HG03066 (cell line): ENCODE measurements around the gene TRIM65.

Source experiments
- ATAC-seq: cut with Tn5 transposase; IDR thresholded peaks from one replicate; pipeline ENCODE4 v1.9.1; 2021; ENCODE audit warnings: low read depth; ENCODE audit not compliant: unreplicated experiment

The TRIM65 gene, protein sequence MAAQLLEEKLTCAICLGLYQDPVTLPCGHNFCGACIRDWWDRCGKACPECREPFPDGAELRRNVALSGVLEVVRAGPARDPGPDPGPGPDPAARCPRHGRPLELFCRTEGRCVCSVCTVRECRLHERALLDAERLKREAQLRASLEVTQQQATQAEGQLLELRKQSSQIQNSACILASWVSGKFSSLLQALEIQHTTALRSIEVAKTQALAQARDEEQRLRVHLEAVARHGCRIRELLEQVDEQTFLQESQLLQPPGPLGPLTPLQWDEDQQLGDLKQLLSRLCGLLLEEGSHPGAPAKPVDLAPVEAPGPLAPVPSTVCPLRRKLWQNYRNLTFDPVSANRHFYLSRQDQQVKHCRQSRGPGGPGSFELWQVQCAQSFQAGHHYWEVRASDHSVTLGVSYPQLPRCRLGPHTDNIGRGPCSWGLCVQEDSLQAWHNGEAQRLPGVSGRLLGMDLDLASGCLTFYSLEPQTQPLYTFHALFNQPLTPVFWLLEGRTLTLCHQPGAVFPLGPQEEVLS

DNA sequence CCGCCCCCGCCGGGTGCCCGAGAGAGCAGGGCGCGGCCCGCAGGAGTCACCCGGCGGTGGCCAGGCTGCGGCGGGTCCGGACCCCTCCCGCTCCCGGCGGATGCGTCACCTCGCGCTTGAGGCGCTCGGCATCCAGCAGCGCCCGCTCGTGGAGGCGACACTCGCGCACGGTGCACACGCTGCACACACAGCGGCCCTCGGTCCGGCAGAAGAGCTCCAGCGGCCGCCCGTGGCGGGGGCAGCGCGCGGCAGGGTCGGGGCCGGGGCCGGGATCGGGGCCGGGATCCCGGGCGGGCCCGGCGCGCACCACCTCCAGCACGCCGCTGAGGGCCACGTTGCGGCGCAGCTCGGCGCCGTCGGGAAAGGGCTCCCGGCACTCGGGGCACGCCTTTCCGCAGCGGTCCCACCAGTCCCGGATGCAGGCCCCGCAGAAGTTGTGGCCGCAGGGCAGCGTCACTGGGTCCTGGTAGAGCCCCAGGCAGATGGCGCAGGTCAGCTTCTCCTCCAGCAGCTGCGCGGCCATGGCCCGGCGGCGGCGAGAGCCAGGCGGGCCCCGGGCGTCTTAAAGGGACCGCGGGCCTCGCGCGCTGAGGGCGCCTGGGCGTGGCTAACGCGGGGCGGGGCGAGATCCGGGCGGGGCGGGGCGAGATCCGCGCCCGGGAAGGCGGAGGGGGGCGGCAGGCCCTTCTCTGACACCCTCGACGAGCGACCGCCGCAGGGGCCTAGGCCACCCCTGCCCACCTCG, at the start of gene TRIM65:
TSS of gene TRIM65 (minus strand) at position 537 of the 745 bp plus-strand sequence. CDS start at position 523, 14 bp downstream.
- peak; percentile 69 for ATAC-seq

DNA sequence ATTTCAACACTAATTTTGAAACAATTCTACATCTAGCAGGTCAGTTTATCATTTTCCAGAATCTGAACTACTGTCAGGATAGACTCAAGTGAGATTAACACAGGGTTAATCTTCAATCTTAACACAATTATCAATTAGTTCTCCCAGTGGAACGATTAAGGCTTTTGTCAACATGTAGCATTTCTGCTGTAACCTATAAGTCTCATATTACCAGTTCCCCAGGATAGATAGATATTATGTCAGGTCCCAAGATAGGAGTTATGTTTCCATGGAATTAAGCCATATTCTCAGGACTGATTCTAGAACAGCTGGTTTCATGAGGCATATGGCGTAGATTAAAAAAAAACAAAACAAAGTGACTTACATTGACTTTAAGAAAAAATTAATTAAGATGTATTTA, 48.5 kb upstream of the TRIM65 start:
- ATAC-seq, result no peak

DNA sequence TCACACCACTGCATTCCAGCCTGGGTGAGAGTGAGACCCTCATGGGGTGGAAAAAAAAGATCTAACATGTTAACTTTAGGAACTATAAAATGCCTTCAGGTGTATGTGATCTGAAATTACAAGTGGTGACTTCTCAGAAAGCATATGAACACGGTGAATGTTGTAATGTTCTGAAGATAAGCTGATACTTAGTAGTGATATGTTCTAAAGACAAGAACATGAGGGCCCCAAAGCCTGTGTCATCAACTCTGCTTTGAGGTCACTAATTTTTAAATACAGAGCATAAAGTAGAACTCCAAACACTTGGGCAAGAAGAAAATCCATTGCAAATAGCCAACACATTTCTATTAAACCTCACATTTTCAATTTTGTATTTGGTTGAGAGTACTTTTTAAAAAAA, 46.7 kb upstream of the TRIM65 start:
- no peak for ATAC-seq

DNA sequence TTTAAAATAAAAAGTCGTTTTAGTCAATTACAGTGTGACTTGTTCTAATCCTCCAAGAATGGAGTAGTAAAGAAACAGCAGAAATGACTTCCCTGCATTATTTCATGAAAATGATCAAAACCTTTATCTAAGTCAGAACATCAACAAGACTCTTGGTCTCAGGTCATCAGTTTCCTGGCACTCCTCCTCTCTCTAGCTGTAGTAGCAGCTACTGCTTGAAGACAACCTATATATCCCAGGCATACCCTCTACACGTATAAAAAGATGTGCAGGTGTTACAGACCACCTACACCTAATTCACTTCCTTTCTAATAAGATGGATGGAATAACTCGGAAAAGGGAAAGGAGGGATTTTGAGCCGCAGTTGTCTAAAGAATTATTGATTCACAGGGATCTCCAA, 45.7 kb upstream of the TRIM65 start:
- ATAC-seq, result no peak

DNA sequence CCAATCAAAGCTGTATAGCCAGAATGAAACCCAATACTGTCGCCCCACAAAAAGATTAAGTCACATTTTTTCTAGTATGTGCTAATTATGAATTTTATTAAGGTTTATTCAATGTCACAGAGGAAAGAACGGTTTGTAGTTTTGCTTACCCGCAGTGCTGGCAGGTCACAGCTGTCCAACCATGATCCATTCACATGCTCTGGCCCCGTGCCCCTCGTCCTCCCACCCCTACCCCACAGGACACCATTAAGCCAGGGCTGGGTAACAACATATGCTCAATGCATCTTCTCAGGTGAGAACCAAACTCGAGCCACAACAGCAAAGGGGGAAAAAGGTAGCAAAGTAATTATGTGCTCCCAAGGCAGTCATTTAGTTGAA, 44.7 kb upstream of the TRIM65 start:
- ATAC-seq, result no peak

DNA sequence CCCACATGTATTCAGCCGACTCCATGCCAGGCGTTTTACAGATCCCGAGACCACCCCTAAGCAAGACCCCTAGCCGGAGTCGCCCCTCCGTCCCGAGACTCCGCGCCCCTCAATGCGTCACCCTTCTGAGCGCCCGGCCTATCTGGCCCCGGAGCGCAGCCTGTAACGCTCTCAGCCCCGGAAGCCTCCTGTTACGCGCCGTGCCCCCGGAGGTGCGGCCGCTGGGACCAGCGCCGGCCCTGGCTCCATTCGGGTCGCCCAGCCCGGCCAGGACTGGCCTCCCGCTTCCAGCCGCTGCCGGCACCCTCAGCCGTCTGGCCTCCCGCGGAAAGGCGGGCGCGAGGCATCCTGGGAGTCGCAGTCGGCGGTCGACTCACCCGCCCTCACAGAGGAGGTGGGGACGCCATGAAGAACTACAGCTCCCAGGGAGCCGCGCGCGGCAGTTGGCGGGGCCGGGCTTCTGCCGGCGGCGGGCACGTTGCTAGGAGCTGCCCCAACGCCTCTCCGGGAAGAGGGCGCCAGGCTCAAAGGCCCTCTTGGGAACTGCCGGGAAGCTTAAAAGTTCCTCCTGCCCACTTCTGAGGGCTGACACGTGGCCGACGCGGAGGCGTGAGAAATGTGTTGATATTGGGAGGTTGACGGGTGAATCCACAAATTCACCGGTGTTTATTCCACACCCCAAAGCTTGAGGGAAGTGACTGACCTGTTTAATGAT, 44.1 kb upstream of the TRIM65 start, which contains the start of gene FBF1:
TSS of gene FBF1 (minus strand) at position 316 of the 715 bp plus-strand sequence. CDS start 2,893 bp downstream, outside the sequence.
- ATAC-seq, result peak; percentile 99

DNA sequence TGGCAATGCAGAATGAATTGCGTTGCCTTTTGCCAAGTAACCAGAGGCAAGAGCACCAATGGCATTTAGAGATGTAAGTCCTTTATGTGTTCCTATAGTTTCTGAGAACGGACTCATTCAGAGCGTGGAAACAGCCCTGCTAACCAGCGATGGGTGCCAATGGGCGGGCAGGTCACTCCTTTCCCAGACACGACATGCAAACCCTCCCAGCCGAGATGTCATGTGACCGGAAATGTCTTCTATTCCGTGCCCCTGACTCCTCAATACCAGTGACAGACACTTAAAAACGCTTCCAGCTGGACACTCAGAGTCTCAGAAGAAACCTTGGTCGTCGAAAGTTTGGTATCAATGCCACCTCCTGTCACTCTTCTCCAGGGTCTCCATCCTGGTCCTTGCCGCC, 40.9 kb upstream of the TRIM65 start:
- ATAC-seq, result no peak

DNA sequence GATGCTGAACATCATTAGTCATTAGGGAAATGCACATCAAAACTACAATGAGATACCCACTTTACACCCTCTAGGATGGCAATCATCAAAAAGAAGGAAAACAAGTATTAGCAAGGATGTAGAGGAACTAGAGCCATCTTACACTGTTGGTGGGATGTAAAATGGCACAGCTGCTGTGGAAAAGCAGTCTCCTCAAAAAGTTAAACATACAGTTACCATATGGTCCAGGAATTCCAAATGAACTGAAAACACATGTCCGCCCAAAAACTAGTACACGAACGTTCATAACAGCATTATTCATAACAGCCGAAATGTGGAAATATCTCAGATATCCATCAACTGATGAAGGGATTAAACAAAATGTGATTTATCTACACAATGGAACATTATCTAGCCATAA, 37.1 kb upstream of the TRIM65 start:
- no peak for ATAC-seq

DNA sequence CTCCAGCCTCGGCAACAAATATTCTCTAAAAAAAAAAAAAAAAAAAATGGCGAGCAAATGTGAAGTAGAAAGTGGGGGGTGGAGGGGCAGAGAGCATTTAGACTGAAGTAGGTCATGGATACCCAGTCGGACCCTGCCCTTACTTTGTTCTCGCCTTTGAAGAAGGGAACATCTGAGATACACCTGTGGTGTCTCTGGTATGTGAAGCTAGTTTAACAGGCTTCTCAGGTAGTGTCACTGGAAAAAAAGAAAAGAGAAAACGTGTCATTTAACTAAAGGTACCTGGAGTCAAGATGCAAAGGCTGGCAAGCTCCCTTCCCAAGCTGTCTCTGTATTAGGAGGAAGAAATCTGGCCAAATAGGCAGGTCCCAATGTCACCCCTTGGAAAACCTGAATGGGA, 36.1 kb upstream of the TRIM65 start:
- ATAC-seq, result no peak

DNA sequence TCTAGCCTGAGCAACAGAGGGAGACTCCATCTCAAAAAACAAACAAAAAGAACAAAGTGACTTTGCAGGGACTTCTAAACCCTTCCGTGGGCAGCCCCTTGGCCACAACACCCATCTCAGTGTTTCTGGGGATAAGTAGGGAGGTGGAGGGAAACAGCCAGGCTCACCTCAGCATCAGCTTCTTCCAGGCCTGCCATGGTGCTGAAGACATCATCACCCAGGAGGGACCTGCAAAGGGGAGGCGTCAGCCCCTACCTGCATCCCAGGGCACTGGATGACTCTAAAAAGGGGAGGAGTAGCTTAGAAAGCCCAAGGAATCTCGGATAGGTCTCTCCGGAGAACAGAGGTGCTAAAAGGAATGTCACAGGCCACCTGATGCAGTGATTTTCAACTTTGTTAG, 34.3 kb upstream of the TRIM65 start:
- no peak for ATAC-seq

DNA sequence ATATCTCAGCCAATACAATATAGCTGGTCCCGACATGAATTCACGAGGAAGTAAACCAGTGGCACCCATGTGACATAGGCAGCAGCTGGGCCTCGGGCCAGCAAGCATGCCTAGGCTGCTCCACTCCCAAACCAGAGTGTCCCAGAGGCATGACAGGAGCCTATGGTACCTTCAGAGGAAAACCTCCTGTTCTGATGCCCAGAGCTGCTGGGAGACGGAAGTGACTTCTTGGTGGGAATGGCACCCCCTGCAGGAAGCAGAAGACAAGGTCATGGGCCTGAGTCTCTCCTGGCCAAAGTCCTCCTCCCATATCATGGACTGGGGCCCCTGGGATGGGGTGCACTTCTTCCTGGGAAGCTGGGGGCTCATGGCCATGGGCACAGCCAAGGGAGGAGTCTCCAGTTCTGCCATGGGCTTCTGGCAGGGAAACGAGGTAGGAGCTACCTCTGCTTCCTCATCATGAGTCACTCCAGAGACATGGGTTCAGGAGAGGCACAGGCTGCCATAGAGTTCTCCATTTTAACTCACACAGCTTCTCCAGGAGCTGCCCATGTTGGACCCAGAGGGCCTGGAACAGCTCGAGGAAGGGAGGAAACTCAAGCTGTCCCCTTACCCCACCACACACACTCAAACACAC, 30.7 kb upstream of the TRIM65 start:
- no peak for ATAC-seq

DNA sequence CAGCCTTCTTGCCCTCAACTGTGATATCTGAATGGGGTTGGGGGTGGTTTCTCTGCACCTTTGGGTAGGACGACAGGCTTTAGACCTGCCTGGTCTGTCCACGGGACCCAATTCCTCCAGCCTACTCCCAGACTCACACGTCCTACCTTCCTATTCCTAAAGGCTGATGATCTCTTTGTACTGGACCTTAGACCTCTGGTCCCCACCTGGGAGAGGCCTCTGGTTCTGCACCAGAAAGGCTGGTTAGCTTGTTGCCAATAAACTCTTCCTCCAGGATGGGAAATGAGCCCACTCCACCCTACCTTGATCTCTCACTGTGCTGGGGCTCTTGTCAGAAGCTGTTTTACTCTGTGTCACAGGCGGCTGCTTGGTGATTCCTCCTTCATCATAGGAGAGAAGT, 29.7 kb upstream of the TRIM65 start:
- no peak for ATAC-seq

DNA sequence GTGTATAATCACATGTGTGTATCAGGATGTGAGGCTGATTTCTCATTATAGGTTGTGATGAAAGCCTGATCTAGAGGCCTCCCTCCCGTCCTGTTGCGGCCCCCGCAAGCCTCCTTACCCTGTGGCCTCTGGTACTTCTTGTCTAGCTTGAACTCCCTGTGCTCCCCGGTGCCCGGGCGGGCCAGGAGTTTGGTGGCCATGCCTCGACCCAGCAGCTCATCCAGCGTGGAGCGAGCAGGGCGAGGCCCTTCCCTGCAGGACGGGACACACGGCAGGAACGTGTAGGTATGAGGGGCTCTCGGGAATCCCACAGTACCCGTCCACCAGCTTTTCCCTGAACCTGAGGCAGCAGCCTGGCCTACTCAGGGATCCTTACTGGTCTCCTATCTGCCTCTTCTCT, 29.2 kb upstream of the TRIM65 start:
- ATAC-seq, result no peak

DNA sequence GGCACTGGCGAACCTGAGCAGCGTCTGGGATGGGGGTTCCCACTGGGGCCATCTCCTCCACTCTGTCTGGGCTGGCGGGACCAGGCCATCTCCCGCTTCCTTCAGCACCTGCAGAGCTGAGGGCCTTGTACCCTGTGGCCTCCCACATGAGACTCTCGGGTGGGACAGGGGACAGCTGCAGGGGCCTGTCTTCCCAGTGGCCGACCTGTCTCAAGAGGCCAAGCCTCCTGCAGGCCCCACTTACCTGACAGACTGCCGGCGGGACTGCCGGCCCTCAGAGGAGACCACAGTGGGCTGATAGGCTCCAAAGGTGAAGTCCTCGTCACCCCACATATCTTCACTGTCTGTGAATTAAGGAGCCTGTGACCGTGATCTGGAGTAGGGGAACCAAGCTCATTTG, 28.4 kb upstream of the TRIM65 start:
- no peak for ATAC-seq

DNA sequence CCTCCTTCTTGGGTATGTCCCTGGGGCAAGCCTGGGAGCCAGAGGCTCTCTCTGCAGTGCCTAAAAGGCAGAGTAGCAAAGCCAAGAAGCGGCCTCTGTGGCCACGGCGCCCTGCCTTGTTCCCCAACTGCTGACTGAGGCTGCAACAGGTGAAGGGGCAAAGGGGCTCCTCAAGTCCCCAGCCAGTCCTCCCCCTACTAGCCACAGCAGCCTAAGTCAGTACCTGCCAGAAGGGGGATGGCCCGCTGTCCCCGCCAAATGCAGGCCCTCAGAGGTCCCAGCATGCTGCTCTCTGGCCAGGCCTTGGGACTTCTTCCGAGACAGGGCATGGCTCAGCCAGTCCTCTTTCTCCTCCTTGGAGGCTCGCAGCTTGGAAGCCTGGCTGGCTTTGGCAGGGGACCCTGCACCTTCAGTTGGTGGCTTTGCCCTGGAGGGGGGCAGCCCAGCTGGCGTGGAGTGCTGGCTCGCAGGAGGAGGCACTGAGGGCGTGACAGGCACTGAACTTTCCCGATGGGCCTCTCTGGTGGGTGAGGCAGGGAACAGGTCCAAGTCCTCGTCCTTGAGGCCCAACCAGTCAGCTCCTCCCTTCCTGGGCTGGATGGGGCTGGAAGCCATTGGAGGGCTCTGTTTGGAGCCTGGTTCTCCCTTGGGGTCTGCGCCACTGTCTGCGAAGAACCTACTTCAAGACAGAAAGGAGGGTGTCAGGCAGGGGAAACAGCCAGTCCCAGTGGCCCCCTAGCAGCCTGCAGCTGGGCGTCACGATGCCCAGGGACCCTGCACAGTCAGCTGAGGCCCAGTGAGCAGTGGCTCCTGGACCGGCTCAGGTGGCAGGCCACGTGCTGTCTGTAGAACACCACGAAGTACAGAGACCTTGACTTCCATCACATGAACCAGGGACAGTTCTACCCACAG, 26.5 kb upstream of the TRIM65 start:
- ATAC-seq, result no peak

DNA sequence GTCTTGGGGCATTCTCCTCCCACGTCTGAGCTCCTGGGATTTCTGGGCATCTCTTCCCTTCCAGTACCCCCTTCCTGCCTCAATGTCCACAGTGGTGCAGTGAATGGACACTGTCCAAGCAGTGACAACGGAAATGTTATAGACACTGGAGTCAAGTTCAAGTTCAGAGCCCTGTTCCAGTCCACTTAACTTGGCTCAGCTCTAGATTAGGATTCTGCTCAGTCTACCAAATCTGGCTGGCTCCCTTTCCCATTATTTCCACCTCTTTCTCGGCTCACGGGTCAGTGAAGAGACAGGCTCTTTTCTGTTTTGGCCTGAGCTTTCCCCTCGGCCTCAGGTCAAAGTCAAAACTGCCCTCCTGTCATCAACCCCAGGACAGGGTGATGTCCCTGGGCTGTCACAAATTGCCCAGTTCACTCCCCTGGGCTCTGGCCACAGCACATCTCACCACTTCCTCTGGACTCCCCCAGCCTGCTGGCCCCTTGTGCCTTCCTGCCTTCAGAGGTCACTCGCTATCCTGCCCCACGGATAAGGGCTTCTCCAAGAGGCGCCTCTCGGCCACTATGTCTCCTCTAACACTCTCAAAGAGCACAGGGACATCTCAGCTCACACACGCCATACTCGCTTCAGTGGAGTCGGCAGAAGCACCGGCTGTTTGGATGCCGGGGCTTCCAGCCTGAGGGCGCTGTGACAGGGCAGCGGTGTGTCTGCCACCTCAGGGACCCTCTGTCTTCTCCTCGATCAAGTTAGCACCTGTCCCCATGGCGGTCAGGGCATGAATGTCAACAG, 25.6 kb upstream of the TRIM65 start:
- ATAC-seq, result no peak

DNA sequence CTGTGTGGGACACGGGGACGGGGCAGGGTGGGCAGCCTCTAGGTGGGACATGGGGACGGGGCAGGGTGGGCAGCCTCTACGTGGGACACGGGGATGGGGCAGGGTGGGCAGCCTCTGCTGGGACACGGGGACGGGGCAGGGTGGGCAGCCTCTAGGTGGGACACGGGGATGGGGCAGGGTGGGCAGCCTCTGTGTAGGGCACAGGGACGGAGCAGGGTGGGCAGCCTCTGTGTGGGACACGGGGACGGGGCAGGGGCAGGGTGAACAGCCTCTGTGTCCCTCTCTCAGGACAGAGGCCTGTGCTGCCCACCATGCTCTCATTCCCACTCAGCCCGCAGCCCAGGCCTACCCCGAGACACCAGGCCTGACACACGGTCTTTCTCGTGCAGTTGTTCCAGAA, 24.8 kb upstream of the TRIM65 start:
- ATAC-seq, result no peak

DNA sequence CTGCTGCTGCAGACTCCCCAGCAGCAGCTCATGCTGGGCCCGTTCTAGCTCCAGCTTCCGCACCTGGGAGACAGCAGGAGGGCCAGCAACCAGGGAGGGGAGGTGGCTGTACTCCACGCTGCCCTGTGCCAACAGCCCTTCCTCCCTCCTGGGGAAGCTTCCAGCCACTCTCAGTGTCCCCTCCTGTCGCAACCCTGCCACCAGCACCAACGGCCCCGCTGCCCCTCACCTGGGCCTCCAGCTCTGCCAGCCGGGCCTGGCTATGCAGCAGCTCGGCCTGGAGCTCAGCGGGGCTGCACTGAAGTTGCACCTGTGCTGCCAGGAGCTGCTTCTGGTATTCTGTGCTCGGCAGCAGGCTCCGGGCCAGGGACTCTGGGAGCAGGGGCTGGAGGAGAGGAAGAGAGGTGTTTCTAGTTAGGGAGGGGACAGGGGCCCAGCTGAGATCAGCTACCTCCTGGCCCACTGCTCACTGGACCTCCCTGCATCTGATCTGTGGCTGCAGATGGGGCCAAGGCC, 23.4 kb upstream of the TRIM65 start:
- ATAC-seq, result no peak

DNA sequence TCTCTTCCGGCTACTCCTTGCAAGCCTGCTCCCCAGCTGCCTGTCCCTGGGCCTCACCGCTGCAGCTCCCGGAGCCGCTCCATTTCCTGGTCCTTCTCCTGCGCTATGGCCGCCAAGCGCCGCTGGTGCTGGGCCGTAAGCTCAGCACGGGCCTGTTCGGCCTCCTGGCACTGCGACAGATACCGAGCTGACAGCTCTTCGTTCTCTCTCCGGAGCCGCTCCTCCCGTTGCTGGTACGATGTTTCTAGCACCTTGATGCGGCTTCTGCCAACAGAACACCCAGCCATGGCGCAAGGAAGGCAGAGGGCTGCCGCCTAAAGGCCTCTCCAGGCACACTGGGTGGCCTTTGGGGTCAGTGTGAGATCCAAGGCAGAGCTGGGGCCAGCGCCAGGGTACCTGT, 22.9 kb upstream of the TRIM65 start:
- ATAC-seq, result no peak
